IPS-18a (cell line): Measurements from ENCODE around the gene ALPI.
"Not testable (repeated sequence)": the region's sequence is repeated elsewhere in the genome, so short reads cannot be mapped to it uniquely, and the experiment has no call there.

Source experiments
- H3K27ac ChIP-seq: one replicate; pipeline ENCODE4 v1.5.1; 2013; ENCODE audit warnings: low read length
- H3K27me3 ChIP-seq: one replicate; pipeline ENCODE4 v1.6.1; 2013; ENCODE audit warnings: mild to moderate bottlenecking, low read length; ENCODE audit not compliant: control insufficient read depth, insufficient read depth
- H3K36me3 ChIP-seq: one replicate; pipeline ENCODE4 v1.6.1; 2013; ENCODE audit warnings: low read depth, low read length; ENCODE audit not compliant: control insufficient read depth
- H3K4me1 ChIP-seq: one replicate; pipeline ENCODE4 v1.6.1; 2013; ENCODE audit warnings: low read depth, low read length; ENCODE audit not compliant: control insufficient read depth
- H3K4me3 ChIP-seq: one replicate; pipeline ENCODE4 v1.5.1; 2013; ENCODE audit warnings: low read length
- H3K9ac ChIP-seq: one replicate; pipeline ENCODE4 v1.6.1; 2013; ENCODE audit warnings: mild to moderate bottlenecking, low read length, moderate library complexity
- H3K9me3 ChIP-seq: one replicate; pipeline ENCODE4 v1.6.1; 2013; ENCODE audit warnings: low read depth, low read length; ENCODE audit not compliant: control insufficient read depth

The ALPI gene

GRCh38 chr2:232416521-232417470 is 39.2 kb upstream of the ALPI start:
- H3K4me3 ChIP-seq, result no peak overlapping the region
- peaks cover 3% of the 10 kb centered on the region for H3K9me3 ChIP-seq
- no peak overlapping the region for H3K9ac ChIP-seq
- peaks cover 2% of the 10 kb centered on the region for H3K4me1 ChIP-seq
- no peak overlapping the region for H3K27ac ChIP-seq
- H3K27me3 ChIP-seq, result peaks cover 47% of the 10 kb centered on the region
- H3K36me3 ChIP-seq, result peaks cover 28% of the 10 kb centered on the region

GRCh38 chr2:232417489-232417888 is 38.5 kb upstream of the ALPI start:
- Histone ChIP-seq H3K9me3 (peaks cover 10% of the 10 kb centered on the region), H3K4me3 (no peak overlapping the region), H3K27me3 (peaks cover 54% of the 10 kb centered on the region), H3K27ac (no peak overlapping the region), H3K36me3 (peaks cover 24% of the 10 kb centered on the region), H3K9ac (no peak overlapping the region), H3K4me1 (peaks cover 9% of the 10 kb centered on the region)

- H3K4me3 ChIP-seq, result peak overlapping the region; percentile 79
These were observed 37.9 kb upstream of the ALPI start for GRCh38 chr2:232418056-232418455.

GRCh38 chr2:232418466-232419244 is 37.3 kb upstream of the ALPI start:
- Histone ChIP-seq H3K27ac (no peak overlapping the region), H3K36me3 (peaks cover 24% of the 10 kb centered on the region), H3K9me3 (peaks cover 13% of the 10 kb centered on the region), H3K4me1 (peaks cover 14% of the 10 kb centered on the region), H3K9ac (peak overlapping the region; percentile 58), H3K4me3 (peak overlapping the region; percentile 79), H3K27me3 (peaks cover 58% of the 10 kb centered on the region)

More at GRCh38 chr2:232418056-232418455, 37.9 kb upstream of the ALPI start:
- Histone ChIP-seq H3K27ac (no peak overlapping the region), H3K36me3 (peaks cover 24% of the 10 kb centered on the region), H3K9ac (no peak overlapping the region), H3K4me1 (peaks cover 14% of the 10 kb centered on the region), H3K27me3 (peaks cover 58% of the 10 kb centered on the region), H3K9me3 (peaks cover 13% of the 10 kb centered on the region)

- Histone ChIP-seq H3K36me3 (peaks cover 24% of the 10 kb centered on the region), H3K27ac (no peak overlapping the region), H3K4me3 (peak overlapping the region; percentile 79), H3K9me3 (peaks cover 13% of the 10 kb centered on the region), H3K27me3 (peaks cover 58% of the 10 kb centered on the region), H3K4me1 (peaks cover 22% of the 10 kb centered on the region), H3K9ac (peak overlapping the region; percentile 58)
These were observed 36.5 kb upstream of the ALPI start for GRCh38 chr2:232419245-232420072.

GRCh38 chr2:232420073-232420454 is 35.9 kb upstream of the ALPI start:
- H3K27ac ChIP-seq, result no peak overlapping the region
- peak overlapping the region; percentile 79 for H3K4me3 ChIP-seq
- peaks cover 13% of the 10 kb centered on the region for H3K9me3 ChIP-seq
- H3K9ac ChIP-seq, result peak overlapping the region; percentile 58
- peaks cover 58% of the 10 kb centered on the region for H3K27me3 ChIP-seq
- peaks cover 27% of the 10 kb centered on the region for H3K4me1 ChIP-seq
- H3K36me3 ChIP-seq, result peaks cover 24% of the 10 kb centered on the region

GRCh38 chr2:232420463-232421188 is 35.3 kb upstream of the ALPI start:
- peaks cover 58% of the 10 kb centered on the region for H3K27me3 ChIP-seq
- H3K9me3 ChIP-seq, result peaks cover 13% of the 10 kb centered on the region
- peaks cover 20% of the 10 kb centered on the region for H3K36me3 ChIP-seq
- H3K4me3 ChIP-seq, result peak overlapping the region; percentile 79
- peaks cover 33% of the 10 kb centered on the region for H3K4me1 ChIP-seq
- peak overlapping the region; percentile 58 for H3K9ac ChIP-seq
- H3K27ac ChIP-seq, result no peak overlapping the region

GRCh38 chr2:232421189-232421785 is 34.7 kb upstream of the ALPI start:
- Histone ChIP-seq H3K4me3 (peak overlapping the region; percentile 79), H3K4me1 (peaks cover 40% of the 10 kb centered on the region), H3K9ac (no peak overlapping the region), H3K27me3 (peaks cover 58% of the 10 kb centered on the region), H3K27ac (no peak overlapping the region), H3K9me3 (peaks cover 13% of the 10 kb centered on the region), H3K36me3 (peaks cover 13% of the 10 kb centered on the region)

GRCh38 chr2:232422051-232422450 is 33.9 kb upstream of the ALPI start:
- Histone ChIP-seq H3K27me3 (peaks cover 57% of the 10 kb centered on the region), H3K36me3 (peaks cover 5% of the 10 kb centered on the region), H3K27ac (peak overlapping the region; percentile 85), H3K9me3 (peaks cover 13% of the 10 kb centered on the region), H3K4me3 (no peak overlapping the region), H3K4me1 (peaks cover 40% of the 10 kb centered on the region), H3K9ac (peak overlapping the region; percentile 43)

GRCh38 chr2:232422996-232423395 is 33.0 kb upstream of the ALPI start:
- Histone ChIP-seq H3K4me1 (peaks cover 40% of the 10 kb centered on the region), H3K9me3 (peaks cover 13% of the 10 kb centered on the region), H3K9ac (peak overlapping the region; percentile 43), H3K4me3 (peak overlapping the region; percentile 47), H3K27ac (peak overlapping the region; percentile 85), H3K27me3 (peaks cover 48% of the 10 kb centered on the region)
- H3K36me3 ChIP-seq, result not testable (repeated sequence)
